GM12875 (cell line): Measurements from ENCODE around the gene SLC8A1.

ENCODE experiments used
- H3K4me3 ChIP-seq: one replicate; pipeline ENCODE4 v1.5.1; 2011; ENCODE audit warnings: low read depth, low read length, control low read depth
- TF ChIP-seq, protein P1 (sequence below): IDR thresholded peaks from 2 replicates; pipeline ENCODE4 v1.5.1; 2011; ENCODE audit warnings: low read depth, mild to moderate bottlenecking, control low read depth, inconsistent platforms, low read length, moderate library complexity, borderline replicate concordance; ENCODE audit not compliant: insufficient read depth

Gene SLC8A1

DNA sequence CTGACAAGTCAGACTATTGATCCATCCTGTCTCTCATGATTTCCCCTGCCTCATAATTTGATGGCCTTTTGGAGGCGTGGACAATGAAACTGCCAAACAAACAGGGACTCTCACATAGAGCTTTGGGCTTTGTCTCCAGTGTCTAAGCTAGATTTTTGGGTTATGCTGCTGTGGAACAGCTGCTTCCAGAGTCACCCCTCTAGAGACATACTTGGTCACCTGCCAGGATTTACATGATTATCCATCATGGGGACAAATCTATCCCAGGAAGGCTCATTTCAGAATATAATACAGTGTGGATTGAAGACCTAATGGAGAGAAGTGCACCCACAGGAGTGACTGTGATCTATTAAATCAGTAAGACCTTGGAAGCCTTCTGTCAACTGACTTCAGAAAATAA is 159.6 kb downstream of the SLC8A1 start:
- TF ChIP-seq, protein P1, sequence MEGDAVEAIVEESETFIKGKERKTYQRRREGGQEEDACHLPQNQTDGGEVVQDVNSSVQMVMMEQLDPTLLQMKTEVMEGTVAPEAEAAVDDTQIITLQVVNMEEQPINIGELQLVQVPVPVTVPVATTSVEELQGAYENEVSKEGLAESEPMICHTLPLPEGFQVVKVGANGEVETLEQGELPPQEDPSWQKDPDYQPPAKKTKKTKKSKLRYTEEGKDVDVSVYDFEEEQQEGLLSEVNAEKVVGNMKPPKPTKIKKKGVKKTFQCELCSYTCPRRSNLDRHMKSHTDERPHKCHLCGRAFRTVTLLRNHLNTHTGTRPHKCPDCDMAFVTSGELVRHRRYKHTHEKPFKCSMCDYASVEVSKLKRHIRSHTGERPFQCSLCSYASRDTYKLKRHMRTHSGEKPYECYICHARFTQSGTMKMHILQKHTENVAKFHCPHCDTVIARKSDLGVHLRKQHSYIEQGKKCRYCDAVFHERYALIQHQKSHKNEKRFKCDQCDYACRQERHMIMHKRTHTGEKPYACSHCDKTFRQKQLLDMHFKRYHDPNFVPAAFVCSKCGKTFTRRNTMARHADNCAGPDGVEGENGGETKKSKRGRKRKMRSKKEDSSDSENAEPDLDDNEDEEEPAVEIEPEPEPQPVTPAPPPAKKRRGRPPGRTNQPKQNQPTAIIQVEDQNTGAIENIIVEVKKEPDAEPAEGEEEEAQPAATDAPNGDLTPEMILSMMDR = no peak
- H3K4me3 ChIP-seq = no peak overlapping the region

DNA sequence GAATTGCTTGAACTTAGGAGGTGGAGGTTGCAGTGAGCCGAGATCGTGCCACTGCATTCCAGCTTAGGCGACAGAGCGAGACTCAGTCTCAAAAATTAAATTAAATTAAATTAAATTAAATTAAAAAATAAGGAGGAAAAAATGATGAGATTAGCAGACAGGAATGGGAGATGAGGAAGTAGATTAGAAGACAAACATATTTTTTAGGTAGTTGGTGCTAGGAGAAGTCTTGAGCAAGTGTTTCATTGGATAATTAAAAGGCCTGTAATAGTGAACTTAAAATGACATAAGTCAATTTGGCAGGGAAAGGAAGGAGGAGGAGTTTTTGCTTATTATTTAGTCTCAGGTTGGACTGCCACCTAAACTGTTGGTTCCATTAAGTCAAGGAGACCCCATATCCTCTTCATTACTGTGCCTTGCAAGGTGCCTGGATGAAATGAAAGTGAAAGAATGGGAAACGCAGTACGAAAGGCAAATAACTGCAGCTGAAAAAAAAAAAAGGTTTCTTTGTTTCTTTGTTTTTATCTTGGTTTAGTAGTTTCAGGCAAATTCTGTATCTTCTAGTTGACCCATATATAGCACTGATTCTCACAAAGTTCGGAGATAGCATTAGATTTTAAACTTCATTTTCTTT is 162.0 kb downstream of the SLC8A1 start:
- TF ChIP-seq, protein P1 = no peak
- H3K4me3 ChIP-seq = no peak overlapping the region

DNA sequence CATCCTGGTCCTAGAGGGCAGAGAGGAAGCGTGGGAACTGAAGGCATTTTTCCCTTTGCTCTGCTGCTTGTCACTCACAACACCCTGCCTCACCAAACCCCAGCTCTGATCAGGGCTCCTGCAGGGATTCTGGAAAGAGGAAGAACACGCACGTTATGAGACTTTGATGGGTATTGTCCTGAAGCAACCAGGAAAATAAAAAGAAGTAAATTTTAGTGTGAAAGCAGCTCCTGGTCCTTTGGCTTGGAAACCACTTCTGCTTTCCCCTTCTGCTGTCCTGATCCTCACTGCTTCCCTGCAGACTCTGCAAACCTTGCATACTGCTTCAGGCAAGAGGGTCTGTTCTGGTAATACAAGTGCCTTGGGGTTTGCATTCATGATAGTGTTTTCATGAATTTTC is 164.1 kb downstream of the SLC8A1 start:
- TF ChIP-seq, protein P1 = no peak
- no peak overlapping the region for H3K4me3 ChIP-seq

DNA sequence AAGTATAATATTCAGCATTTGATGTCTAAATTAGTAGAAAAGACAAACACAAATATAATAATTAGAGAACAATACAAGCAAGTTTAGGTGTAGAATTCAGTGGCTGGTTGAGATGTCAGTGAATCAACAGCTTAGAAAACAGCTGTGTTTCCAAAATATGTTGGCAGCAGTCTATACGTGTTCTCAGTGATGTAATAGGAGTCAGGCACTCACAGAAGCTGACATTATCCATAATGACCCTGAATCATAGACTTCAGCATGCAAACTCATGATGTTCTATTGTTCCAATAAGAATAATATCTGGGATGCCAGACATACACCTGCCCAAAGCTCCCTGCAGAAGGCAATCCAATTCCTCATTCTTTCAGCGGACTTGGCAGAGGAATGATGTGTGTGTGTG is 164.7 kb downstream of the SLC8A1 start:
- H3K4me3 ChIP-seq = no peak overlapping the region
- TF ChIP-seq, protein P1 = no peak

DNA sequence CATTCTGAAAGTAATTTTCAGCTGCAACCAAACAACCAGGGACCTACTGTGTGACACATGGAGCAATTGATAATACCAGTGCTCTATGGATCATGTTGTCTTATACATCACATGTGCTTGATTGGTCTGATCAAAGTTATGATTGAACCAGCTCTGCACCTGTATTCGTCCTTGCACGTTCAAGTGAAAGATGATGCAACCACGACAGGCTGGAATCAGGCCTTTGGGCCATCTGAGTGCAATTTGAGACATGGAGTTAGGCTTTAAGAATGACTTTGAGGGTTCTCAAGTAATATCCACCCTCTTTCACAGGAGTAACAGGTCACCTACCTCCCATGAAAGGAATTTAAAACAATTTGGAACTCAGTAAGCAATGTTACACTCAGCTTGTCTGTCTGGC is 165.2 kb downstream of the SLC8A1 start:
- no peak overlapping the region for H3K4me3 ChIP-seq
- TF ChIP-seq, protein P1 = no peak

DNA sequence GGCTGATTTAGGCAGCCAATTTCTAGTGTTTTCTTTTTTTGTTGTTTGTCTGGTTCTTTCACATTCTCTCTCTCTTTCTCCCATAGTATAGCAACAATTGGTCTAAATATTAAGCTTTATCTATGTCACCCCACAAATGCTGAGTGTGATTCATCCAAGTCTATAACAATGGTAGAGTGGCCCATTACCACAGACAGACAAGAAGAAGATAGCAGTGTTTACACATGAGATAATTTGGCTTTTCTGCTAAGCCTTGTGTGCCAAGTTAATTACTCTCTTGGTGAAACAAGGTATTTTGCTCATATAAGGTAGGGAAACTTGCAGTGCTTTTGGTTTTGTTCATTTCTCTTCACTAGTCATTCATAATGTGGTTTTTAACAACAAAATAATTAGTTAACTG is 166.5 kb downstream of the SLC8A1 start:
- no peak overlapping the region for H3K4me3 ChIP-seq
- TF ChIP-seq, protein P1 = no peak

DNA sequence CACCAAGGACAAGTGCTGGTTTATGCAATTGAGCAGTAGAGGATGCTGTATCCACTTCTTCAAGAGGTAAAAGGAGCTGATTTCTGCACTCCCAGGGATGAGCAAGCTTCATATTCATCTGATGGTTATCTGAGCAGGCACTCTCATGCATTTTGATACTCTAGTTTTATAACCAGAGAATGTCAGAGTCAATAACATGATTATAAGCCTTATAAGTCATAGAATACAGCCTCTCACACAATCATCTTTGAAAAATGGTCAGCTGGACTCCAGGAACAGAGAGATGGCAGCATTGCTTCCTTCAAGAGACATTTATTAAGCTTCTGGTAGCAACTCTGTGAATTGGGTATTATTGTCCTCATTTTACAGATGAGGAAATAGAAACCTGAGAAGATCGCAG is 167.1 kb downstream of the SLC8A1 start:
- no peak overlapping the region for H3K4me3 ChIP-seq
- TF ChIP-seq, protein P1 = no peak
